ENCODE measurements around the gene SNX33. TPM values are rescaled to one million over a fixed set of nuclear protein-coding genes. Genes with fewer than 3 reads are reported as not detected.
A peak's percentile ranks its signal among the peaks of the same experiment; 100 is the strongest.
"Not testable (repeated sequence)": the region's sequence is repeated elsewhere in the genome, so short reads cannot be mapped to it uniquely, and the experiment has no call there.

Gene SNX33
- total RNA-seq, 6 experiments from 2014 or later = 12.0 to 17.2 (median 14.2) TPM

DNA sequence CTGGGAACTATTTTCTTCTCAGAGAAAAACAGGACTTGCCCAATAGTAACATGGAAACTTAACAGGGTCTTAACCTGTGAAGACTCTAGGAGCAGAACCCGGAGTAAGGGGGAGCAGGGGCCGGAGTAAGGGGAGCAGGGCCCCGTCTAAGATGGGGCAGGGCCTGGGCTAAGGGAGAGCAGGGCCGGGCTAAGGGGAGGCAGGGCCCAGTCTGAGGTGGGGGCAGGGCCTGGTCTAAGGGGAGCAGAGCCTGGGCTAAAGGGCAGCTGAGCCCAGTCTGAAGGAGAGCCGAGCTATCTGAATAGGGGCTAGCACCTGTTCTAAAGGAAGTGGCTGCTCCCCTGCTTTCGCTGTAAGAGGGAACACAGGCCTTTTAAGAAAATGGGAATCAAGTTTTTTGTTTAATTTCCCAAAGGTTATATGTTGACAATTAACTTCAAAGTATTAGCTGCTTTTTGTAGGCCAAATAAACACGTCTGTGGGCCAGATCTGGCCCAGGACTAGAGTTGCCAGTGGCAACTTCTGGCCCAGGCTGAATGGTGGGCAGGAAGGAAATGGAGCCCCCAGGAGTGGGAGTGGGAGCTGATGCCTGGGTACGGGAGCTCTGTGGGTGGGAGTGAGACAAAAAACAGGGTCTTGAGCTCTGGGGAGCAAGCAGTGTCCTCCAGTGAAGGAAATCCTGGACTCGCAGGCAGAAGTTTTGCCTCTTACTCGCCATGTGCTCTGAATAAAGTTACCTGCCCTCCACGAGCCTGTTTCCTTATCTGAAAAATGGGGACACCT, 32.5 kb downstream of the SNX33 start:
- intact Hi-C loops (cut with DNase I) = loop anchor here in 1 of 2 donors (10.0 kb wide), 1 partner anchor 45 kb away; no protein-coding TSS in a partner anchor
- Histone ChIP-seq H3K27ac (no peak overlapping the region), H3K27me3 (no peaks in the 10 kb centered on the region), H3K9me3 (no peaks in the 10 kb centered on the region), H3K4me1 (peaks cover 0 to 13% (median 6%) of the 10 kb centered on the region in 4 donors), H3K4me3 (no peak overlapping the region), H3K36me3 (no peaks in the 10 kb centered on the region)
- TF ChIP-seq, protein P1, sequence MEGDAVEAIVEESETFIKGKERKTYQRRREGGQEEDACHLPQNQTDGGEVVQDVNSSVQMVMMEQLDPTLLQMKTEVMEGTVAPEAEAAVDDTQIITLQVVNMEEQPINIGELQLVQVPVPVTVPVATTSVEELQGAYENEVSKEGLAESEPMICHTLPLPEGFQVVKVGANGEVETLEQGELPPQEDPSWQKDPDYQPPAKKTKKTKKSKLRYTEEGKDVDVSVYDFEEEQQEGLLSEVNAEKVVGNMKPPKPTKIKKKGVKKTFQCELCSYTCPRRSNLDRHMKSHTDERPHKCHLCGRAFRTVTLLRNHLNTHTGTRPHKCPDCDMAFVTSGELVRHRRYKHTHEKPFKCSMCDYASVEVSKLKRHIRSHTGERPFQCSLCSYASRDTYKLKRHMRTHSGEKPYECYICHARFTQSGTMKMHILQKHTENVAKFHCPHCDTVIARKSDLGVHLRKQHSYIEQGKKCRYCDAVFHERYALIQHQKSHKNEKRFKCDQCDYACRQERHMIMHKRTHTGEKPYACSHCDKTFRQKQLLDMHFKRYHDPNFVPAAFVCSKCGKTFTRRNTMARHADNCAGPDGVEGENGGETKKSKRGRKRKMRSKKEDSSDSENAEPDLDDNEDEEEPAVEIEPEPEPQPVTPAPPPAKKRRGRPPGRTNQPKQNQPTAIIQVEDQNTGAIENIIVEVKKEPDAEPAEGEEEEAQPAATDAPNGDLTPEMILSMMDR (IDR thresholded peaks at IDR 0.05) = no peak
- TF ChIP-seq POLR2A (IDR thresholded peaks at IDR 0.05) = no peak
- WGBS (ENCODE audit: insufficient coverage, low coverage, low lambda C conversion rate, missing lambda C conversion rate) = 71% methylated on average over 9 of the region's 11 CpGs
- ATAC-seq = no peak
- DNase-seq = no peak

DNA sequence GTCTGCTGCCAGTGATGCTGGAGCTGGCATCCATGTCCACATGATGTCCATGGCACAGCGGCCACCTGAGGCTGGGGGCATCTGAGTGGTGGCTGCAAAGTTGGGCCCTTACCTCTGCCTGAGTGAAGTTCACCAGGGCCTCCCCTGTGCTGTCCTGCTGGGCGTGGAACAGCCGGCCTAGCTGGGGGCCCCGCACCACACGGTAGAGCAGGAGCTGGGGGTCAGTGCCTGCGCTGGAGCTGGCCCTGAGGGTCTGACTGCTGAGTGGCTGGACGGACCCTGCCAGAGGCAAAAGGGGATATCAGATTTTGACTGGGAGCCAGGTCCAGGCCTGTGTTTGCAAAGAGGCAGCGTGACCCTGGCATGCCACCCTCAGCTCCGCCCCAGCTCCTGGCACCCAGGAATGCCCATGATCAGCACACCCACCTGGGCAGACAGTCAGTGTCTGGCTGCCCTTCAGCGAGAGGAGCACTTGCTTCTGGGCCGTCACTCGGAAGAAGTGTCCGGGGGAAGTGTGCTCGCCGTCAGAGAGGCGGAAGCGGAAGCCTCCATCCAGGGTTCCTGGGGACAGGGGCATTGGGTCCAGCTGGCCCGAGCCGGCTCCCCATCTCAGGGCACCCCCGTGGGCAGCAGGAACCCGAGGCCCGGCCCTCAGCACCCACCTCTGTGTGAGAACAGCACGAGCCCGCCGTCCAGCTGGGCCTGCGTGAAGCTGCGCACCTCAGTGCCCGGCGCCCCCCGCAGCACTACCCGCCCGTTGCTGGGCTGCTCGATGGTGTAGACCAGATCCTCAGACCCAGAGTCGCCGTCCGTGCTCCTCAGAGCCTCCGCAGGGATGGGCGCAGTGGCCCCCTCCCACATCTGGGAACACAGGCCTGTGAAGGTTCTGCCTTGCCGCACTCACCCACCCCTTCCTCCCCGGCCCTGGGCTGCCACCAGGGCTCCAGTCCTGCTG, 34.7 kb downstream of the SNX33 start:
- TF ChIP-seq, protein P1 (IDR thresholded peaks at IDR 0.05) = no peak
- TF ChIP-seq POLR2A (IDR thresholded peaks at IDR 0.05) = no peak
- WGBS (ENCODE audit: insufficient coverage, low coverage, low lambda C conversion rate, missing lambda C conversion rate) = 20% methylated on average over 1 of the region's 40 CpGs
- Histone ChIP-seq H3K4me3 (no peak overlapping the region), H3K36me3 (no peaks in the 10 kb centered on the region), H3K4me1 (peaks cover 0 to 12% (median 3%) of the 10 kb centered on the region in 4 donors), H3K27ac (no peak overlapping the region), H3K9me3 (no peaks in the 10 kb centered on the region), H3K27me3 (no peaks in the 10 kb centered on the region)
- intact Hi-C loops (cut with DNase I) = loop anchor here in 1 of 2 donors (10.0 kb wide), 1 partner anchor 48 kb away; no protein-coding TSS in a partner anchor
- DNase-seq = no peak
- ATAC-seq = peak in 3 of 4 donors; percentile 24 to 38 (median 26)

DNA sequence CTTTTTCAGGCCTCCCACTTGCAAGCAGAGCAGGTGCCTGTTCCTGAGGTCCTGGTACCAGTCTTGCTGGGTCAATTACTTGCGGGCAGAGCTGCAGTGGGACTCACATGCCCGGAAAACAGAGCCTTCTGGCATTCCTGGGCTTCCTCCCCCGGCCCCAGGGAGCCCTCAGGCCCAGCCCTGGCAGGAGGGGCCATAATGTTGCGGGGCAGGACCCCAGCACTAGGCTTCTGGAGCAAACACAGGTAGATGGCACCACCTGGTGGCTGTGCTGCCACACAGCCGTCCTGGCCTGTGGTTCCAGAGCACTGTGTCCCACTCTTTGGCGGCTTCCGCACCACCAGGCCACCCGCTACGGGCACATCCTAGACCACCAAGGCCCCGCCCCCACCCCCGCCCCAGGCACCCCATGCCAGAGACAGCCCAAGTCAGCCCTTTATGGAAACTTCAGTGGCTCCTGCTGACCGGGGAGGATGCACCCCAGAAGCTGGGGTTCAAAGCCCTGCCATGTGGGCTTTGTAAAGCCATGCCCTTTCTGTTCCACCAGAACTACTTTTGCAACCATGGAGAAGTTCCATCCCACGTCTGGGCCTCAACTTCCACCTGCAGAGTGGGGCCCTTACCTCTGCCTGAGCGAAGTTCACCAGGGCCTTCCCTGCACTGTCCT, 36.1 kb downstream of the SNX33 start:
- H3K27ac ChIP-seq, H3K9me3 ChIP-seq, H3K27me3 ChIP-seq, H3K36me3 ChIP-seq, H3K4me3 ChIP-seq: not testable (repeated sequence)
- ATAC-seq (peak; percentile 72 to 83 (median 78)), DNase-seq (peak in 2 of 3 donors; percentile 66 to 71)
- TF ChIP-seq, protein P1 (IDR thresholded peaks at IDR 0.05) = peak; percentile 75 to 84 (median 84)
- H3K4me1 ChIP-seq = peaks cover 0 to 12% (median 3%) of the 10 kb centered on the region in 4 donors
- intact Hi-C loops (cut with DNase I) = loop anchor here in 1 of 2 donors (10.0 kb wide), 1 partner anchor 49 kb away; no protein-coding TSS in a partner anchor
- WGBS (ENCODE audit: insufficient coverage, low coverage, low lambda C conversion rate, missing lambda C conversion rate) = 38% methylated on average over 3 of the region's 14 CpGs

DNA sequence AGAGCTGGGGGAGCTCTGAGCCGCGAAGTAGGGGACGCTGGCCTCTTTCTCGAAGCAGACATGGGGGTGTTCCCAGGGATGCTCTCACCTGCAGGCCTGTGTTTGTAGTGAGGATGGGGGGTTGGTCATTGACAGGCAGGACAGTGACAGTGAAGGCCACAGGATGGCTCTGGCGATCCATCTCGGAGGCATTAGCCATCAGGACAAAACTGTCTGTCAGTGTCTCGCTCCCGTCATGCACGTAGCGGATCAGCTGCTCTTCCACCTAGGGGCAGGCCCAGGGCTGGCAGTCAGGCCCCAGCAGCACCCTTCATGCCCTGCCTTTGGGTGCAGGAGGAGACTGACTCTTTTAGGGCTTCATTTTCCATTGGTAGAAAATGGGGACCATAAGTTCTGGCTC, 36.9 kb downstream of the SNX33 start:
- WGBS (ENCODE audit: insufficient coverage, low coverage, low lambda C conversion rate, missing lambda C conversion rate) = 93% methylated on average over 4 of the region's 10 CpGs
- TF ChIP-seq POLR2A (IDR thresholded peaks at IDR 0.05) = no peak
- TF ChIP-seq, protein P1 (IDR thresholded peaks at IDR 0.05) = no peak
- H3K4me1 ChIP-seq = peaks cover 0 to 12% (median 3%) of the 10 kb centered on the region in 4 donors
- no peaks in the 10 kb centered on the region for H3K36me3 ChIP-seq
- intact Hi-C loops (cut with DNase I) = loop anchor here in 1 of 2 donors (10.0 kb wide), 1 partner anchor 50 kb away; no protein-coding TSS in a partner anchor
- no peaks in the 10 kb centered on the region for H3K9me3 ChIP-seq
- no peak overlapping the region for H3K27ac ChIP-seq
- ATAC-seq (no peak), DNase-seq (no peak)
- no peaks in the 10 kb centered on the region for H3K27me3 ChIP-seq
- no peak overlapping the region for H3K4me3 ChIP-seq

Data from right lobe of liver (tissue), 6 donors.